ENCODE results near the gene AUNIP.
"Not testable (repeated sequence)": the region's sequence is repeated elsewhere in the genome, so short reads cannot be mapped to it uniquely, and the experiment has no call there.

AUNIP gene

DNA sequence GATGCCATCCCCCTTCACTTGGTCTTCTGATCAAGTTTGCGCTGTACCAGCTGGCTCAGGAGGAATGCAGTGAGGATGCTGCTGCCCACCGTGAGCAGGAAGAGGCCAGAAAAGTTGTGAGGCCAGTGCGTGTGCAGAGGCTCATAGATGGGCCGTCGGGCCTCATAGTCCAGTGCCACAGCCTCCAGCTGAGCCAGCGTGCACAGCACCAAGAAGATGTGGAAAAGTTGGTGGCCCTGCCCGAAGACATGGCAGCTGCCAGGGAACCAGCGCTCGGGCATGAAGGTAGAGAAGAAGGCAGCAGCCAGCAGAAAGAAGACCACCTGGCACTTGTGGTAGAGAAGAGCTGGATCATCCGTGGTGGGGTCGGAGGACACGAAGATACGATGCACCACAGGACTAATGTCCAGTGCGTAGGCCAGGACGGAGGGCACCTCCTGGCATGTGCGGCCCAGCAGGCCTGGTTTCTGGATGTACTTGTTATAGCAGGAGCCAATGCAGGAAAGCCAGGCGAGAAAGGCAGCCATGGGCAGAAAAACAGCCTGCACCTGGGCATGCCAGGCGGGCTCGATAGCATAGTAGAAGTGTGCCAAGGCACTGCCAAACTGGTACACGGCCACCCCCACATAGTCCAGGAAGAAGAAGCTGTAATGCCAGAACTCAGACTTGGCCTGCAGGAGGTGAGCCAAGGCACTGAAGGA lies 3.7 kb upstream of the AUNIP start:
- no peak for DNase-seq

DNA sequence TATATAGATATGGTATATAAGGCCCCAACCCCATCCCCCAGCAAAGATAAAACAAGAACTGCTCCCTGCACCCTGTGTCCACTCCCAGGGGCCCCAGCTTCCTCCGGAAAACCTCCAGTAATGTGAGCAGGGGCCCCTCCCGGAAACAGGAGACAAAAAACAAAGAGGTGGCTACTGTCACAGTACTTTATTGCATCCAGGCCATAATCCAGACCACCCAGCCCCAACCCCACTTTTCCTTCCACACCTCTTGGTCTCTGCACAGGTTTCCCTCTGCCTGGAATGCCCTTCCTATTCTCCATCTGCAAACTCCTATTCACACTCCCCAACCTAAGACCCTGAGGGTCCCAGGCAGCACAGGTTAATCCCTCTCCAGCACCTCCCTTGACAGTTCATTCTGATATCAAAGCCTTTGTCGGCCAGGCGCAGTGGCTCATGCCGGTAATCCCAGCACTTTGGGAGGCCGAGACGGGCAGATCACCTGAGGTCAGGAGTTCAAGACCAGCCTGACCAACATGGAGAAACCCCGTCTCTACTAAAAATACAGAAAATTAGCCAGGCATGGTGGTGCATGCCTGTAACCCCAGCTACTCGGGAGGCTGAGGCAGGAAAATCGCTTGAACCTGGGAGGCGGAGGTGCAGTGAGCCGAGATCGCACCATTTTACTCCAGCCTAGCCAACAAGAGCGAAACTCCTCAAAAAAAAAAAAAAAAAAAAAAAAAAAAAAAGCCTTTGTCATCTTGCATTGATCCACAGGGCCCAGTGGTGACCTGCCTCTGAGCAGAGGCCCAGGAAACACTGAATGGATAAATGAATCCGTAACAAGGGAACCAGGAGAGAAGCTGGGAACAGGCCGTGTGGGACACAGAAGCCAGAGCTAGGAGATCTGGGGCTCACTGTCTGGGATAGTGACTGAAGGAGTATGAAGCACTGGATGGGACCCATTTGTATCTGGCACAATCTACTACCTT lies 2.3 kb upstream of the AUNIP start:
- DNase-seq, result no peak

DNA sequence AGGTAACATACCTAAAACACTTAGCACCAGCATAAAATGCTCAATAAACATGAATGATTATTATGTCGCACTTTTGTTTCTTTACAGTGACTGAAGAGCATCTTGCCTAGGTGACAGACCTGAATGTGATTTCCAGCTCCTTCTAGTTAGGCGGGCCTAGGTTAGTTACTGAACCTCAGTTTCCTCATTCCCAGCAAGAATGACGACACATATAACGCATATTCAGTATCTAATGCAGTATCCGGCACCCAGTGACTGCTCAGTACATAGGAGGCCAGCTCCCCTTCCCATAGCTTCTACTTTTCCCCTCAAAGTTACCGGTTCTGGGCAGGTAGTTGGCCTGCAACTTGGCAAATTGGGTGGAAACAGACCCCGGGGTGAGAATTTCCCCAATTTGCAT lies 763 bp downstream of the AUNIP start:
- no peak for DNase-seq

DNA sequence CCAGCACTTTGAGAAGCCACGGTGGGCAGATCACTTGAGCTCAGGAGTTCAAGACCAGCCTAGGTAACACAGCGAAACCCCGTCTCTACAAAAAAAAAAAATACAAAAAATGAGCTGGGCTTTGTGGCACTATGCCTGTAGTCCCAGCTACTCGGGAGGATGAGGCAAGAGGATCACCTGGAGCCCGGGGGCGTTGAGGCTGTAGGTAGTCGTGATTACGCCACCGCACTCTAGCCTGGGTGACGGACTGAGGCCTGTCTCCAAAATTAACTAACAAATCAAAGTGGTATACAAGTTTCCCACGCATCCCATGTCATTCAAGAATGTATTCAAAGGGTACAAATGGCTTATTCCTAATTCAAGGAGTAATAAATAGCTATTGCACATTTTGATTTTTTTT lies 2.4 kb downstream of the AUNIP start:
- DNase-seq, result no peak

DNA sequence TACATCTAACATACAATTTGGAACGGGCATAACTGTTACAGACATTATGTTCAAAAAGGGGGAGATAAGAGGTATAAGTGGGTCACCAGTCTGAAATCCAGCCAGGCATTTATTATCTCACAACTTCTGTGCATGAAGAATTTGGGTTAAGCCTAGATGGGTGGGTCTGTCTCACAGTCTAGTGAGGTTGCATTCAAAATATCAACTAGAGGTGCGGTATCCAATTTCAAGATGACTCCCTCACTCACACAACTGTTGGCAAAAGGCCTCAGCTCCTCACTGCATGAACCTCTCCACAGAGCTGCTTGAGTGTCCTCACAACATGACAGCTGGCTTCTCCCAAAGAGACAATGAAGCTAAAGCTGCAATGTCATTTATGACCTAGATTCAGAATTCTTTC lies 4.7 kb downstream of the AUNIP start:
- no peak for DNase-seq

DNA sequence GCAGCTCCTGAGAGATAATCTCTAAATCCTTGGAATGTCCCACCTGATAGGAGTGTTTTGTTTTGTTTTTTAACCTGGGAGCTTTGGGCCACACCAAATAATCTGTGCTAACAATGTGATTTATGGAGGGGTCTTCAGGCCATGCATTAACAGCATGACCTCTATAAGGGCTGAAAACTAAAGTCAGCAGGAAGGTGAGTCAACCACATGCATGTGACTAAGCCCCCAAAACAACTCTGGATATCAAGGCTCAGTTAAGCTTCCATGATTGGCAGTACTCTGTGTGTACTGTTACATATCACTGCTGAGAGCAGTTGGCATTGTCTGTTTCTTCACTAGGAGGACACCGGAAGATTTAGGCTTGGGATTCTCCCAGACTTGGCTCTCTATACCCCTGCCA lies 10.7 kb downstream of the AUNIP start:
- no peak for DNase-seq

DNA sequence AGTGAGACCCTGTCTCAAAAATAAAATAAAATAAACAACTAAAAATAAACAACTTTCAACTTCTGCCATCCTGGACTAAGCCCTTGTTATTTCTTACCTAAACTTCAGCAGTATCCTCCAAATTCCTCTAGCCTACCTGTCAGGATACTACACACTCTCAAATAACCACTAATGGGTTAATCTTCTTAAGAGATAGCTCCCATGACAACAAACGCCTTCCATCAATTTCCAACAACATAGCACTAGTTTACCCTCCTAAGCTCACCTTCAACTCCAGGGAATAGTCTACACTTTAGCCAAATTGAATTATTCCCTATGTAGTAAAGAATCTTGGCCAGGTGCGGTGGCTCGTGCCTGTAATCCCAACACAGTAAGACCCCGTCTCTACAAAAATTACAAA lies 11.3 kb downstream of the AUNIP start:
- DNase-seq, result no peak

DNA sequence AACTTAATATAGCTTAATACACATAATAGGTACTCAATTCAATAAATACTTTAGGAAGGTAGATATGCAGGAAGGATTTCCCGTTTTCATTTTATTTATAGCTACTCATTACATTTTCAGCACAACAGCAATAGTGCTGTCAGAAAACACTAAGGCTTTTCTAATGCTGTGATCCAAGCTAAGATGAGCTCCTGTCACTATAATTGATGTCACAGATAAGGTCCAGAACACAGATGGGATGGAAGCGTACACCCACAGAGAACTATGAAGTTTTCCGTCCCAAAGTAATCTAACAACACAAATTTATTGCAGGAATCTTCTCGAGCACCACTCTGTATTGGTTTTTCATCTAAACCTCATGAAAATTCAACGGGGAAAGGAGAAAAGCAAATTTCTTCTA lies 13.6 kb downstream of the AUNIP start:
- no peak for DNase-seq

DNA sequence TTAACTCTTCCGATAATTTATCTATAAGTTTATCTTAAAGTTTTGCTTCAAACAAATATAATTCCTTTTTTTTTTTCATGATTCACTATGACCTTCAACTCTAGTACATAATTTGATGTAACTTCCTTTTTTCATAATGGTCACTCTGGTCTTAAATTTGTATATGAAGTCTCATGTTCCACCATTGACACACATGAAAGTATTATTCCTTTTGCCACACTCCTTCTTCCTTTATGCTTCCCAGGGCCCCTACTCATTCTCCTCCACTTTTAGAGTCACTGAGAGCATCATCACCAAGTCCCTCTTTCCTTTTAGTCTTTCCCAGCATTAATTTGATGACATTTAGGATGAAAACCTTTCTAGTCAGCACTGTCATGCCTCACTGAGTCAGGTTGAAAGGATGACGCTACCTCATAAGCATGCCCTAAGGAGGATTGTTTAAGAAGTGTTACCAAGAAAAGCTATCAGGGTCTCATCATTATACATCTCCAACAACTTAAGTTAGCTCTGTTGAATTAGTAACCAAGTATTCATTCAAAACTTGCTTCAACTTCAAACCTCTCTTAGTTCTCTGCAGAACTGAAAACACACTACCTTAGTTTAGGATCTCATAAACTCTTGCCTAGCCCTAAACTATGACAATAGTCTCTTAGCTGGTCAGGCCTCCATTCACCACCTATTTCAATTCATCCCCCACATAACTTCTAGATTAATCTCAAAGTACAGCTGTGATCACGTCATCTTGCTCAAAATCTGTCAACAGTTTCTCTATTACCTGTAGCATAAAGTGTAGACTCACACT lies 14.5 kb downstream of the AUNIP start:
- DNase-seq, result no peak

DNA sequence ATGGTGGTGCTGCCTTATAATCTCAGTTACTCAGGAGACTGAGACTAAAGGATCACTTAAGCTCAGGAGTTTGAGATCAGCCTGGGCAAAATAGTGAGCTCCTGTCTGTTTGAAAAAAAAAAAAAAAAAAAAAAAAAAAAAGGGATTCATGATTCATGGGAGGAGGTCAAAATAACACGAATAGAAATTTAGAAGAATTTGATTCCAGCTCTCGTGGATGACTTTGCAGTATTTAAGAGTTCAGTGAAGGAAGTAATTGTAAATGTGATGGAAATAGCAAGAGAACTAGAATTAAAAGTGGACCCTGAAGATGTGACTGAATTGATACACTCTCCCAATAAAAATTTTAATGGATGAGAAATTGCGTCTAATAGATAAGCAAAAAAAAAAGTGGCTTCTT lies 15.8 kb downstream of the AUNIP start:
- DNase-seq, result no peak

DNA sequence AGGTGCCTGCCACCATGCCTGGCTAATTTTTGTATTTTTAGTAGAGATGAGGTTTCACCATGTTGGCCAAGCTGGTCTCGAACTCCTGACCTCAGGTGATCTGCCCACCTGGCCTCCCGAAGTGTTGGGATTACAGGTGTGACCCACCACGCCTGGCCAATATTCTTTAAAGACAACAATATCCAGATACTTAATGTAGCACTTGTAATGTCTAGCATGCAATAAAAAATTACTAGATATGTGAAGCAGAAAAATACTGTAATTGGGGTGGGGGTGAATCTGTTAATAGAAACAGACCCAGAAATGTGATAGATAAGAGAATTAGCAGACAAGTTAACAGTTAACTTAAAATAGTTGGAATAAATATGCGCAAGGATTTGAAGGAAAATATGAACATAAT lies 19.4 kb downstream of the AUNIP start:
- DNase-seq, result not testable (repeated sequence)

DNA sequence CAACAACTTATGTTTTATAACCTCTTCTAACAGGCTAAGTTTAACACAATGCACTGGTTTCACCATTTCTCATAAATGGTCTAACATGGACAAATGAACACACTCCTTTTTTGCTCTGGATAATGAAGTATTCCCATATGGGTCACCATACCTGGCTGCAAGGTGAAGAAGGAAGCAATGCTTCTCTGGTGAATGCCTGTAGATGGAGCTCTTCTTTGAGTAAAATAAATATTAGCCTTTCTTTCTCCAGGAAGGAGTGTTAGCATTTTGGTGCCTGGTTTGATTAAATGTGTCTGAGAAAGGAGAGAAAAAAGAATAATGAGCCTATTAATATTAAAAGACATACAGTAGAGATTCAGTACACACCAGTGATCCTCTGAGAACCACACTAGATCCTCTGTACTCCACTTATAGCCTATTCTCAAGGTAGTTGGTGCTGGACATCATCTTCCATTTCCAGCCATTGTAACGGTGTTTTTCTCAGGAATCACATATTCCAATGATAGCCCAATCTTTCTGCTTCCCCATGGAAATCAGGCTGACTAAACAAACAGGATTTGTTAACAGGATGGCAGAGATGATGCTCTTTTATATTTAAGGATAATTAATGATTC lies 21.9 kb downstream of the AUNIP start:
- no peak for DNase-seq

DNA sequence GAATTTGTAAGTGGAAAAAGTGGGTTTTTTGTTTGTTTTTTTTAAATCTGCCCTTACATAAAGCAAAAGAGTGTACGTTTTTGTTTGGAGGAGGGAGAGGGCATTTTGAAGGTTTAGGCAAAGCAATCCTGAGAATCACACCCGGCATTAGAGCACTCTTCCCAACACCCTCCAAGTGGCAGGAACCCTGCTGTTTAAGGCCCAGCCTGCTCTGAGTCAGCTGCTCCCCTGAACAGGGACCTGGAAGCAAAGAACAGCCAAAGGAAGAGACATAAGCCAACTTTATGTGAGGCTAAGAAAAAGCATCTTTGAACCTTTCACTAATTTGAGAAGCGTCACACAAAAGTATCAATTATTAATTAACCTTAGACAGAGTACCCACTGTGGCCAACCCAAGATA lies 22.6 kb downstream of the AUNIP start:
- DNase-seq, result no peak

DNA sequence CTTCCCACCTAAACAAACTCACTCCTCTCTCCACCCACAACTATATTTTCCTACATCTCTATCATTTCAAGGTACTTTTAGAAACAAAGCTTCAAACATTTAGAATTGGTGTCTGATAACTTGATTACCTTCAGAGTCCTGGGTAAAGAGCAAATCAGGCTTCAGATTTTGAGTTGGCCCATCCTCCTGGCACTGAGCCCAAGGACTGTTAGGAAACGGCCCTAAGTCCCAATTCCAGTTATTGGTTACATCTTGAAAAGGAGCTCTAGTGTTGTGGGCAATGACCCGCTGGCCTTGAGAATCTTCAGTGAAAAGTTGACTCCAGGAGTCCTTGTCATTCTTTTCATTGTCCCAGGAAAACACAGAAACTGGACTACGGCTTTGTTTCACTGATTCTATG lies 24.4 kb downstream of the AUNIP start:
- DNase-seq, result no peak

DNA sequence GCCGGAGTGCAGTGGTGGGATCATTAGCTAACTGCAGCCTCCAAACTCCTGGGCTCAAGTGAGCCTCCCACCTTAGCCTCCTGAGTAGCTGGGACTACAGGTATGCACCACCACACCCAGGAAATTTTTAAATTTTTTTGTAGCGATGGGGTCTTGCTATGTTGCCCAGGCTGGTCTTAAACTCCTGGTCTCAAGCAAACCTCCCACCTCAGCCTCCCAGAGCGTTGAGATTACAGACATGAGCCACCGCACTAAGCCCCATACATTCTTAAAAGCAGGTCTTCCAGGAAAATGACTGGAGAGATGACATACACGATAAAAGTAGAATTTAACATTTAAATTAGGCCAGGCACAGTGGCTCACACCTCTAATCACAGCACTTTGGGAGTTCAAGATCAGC lies 26.1 kb downstream of the AUNIP start:
- no peak for DNase-seq

DNA sequence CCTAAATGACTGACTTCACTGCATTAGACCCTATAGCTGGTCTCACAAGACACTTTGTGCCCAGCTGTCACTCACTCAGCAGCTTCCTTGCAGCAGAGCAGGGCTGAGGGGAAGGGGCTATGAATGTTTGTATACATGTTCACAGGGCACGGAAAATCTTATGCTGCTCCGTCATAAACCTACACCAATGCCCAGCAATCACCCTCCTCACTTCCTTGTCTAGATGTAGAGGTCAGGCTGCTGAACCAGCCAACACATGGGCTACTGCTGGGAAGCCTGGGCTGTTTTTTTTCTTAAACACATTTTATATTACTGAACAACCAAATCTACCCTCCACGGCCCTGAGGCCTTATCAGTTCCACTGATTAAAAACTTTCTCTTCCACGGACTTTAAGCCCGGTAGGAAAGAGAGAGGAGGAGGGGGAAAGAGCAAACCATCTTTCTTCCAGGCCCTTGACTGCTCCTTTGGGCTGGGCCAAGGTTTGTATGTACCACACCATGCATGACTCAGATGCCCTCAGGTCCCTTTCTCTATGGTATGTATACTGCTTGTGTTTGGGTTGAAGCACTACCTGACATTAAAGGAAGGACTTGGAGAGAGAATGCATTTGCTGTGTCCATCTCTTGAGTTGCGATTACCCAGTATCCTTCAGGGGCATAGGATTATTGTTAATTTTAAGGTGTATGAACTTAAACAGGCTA lies 26.8 kb downstream of the AUNIP start:
- no peak for DNase-seq

DNA sequence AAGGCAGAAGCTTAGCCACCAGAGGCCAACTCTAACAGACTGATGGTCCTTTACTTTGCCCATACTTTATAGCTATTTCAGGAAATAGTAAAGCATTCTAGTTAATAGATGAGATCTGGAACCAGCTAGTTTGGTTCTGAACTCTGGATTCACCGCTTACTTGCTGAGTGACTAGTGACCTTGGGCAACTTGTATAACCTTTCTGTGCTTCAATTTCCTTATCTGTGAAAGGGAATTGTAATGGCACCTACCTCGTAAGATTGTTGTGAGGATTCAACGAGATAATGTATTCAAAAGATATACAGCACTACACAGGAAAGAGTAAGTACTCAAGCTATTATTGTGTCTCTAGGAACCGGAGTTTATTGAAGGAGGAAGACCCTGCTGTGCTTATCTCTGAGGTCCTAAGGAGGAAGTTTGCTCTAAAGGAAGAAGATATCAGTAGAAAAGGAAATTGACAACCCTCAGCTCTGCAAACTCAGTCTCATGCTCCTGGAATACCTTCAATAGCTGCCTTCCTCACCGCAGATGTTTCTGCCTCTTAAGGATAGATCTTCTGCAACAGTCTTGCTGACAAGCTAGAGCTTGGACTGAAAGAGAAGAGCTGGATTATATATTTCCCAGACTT lies 27.6 kb downstream of the AUNIP start:
- no peak for DNase-seq

DNA sequence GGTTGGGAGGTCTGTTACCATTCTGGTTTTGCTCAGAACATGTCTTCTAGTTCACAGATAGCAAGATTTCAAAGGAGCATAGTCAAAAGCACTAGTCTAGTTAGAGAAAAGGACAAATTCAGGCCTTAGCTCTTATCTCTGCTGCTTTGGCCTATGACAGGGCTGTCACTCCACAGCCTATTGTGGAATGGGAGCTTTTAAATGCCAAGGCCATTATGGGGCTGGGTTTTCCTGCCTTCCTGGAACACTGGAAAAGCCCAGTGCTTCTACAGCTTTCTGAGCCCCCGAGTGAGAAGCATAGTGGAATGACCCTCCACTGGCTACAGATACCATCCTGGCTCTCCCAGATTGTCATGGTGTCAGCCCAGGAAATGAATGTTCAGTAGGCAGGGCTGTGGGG lies 30.2 kb downstream of the AUNIP start:
- DNase-seq, result no peak

DNA sequence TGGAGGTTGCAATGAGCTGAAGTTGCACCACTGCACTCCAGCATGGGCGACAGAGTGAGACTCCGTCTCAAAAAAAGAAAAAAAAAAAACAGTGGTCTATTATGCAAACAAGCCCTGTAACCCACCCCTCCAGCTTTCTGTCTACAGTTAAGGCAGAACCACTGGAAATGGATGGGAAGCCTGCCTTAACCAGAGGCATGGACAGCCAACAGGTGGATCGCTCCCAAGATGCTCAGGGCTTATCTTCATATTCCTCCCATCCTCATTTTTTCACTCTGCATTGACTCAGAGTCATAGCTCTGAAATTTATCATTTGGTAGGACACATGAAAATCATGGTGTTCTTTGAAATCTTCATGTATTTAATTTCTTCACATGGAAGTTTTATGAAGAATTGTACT lies 30.8 kb downstream of the AUNIP start:
- no peak for DNase-seq

DNA sequence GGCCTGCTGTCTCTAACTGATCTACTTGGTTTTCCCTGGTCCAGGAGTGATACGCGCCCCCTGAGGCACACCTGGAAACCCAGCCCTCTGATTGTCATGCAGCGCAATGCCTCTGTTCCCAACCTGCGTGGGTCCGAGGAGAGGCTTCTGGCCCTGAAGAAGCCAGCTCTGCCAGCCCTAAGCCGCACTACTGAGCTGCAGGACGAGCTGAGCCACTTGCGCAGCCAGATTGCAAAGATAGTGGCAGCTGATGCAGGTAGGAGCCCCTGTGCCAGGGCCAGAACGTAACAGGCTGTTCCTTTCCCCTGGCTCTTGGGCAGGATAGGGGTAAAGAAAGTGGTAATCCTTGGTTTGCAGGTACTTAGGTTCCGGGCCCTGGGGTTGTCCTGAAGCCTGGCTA lies 32.7 kb downstream of the AUNIP start:
- DNase-seq, result no peak

DNA sequence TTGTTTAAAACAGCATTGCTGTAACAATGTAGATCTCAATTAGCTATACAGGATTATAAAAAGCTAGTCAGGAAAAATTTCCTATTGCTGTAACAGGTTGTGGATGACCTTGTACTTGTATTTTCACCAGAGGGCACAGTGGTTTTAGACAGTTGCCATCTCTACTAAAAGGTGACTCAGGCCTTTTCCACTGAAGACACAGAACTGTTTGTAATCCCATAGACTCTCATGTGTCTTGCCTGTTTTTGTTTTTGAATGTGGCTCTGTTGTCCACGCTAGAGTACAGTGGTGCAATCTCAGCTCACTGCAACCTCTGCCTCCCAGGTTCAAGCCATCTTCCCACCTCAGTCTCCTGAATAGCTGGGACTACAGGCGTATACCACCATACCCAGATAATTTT lies 33.7 kb downstream of the AUNIP start:
- no peak for DNase-seq

DNA sequence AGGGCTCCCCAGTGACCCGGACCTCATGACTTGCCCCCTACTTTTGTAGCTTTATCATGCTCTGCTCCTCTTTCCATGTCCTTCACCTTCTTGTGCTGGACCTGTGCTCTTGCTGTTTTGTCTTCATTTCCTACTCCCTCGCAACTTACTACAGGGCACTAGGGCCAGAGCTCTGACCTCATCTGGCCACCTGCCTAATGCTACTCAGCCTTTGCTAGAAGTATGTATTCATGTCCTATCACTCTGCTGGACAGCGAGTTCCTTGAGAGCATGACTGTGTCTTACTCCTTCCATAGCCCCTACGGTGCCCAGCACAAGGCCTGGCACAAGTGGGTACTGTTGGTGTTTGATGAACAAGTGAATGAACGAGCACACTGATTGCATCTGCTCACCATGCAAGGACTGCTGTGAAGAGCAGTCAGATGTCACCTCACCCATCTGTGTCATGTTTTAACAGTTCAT lies 37.6 kb downstream of the AUNIP start:
- DNase-seq, result no peak

All from activated naive CD4-positive, alpha-beta T cell treated with anti-CD3 and anti-CD28 coated beads, Interleukin-2, amount 50 U/mL, for 16 hours (primary cell).